Kidney epithelial cell (primary cell): ENCODE results near the gene PLEKHM1. TPM values are rescaled to one million over a fixed set of nuclear protein-coding genes. Genes with fewer than 3 reads are reported as not detected.

Experiments
- DNase-seq: peaks from one replicate; pipeline ENCODE4 v3.0.0-alpha.2; 2010; ENCODE audit warnings: low read depth
- H3K27me3 ChIP-seq: 2 replicates; pipeline ENCODE4 v1.6.0; 2011; ENCODE audit warnings: low read length; ENCODE audit not compliant: control insufficient read depth, insufficient read depth
- H3K36me3 ChIP-seq: 2 replicates; pipeline ENCODE4 v1.5.1; 2011; ENCODE audit warnings: low read length; ENCODE audit not compliant: control insufficient read depth, insufficient read depth
- H3K4me3 ChIP-seq: 2 replicates; pipeline ENCODE4 v1.5.1; 2011; ENCODE audit warnings: low read depth, mild to moderate bottlenecking, control low read depth, low read length
- CTCF ChIP-seq: IDR thresholded peaks from 2 replicates; pipeline ENCODE4 v1.5.1; 2011; ENCODE audit warnings: mild to moderate bottlenecking, moderate library complexity, low read length, control low read depth, inconsistent platforms; ENCODE audit not compliant: insufficient read depth, poor library complexity, severe bottlenecking
- total RNA-seq: library from RNA; depleted of rRNA; stranded (reverse); fragments of >200 nt; gene quantifications from 2 replicates; pipeline ENCODE4 v1.2.3, GENCODE V29; 2015

The PLEKHM1 gene
- total RNA-seq, 1 donor from 2014 or later, result 42.6 TPM

- H3K27me3 ChIP-seq, result peaks cover 23% of the 10 kb centered on the region
- DNase-seq, result no peak
- H3K36me3 ChIP-seq, result no peaks in the 10 kb centered on the region
- H3K4me3 ChIP-seq, result peak overlapping the region; percentile 55
- TF ChIP-seq CTCF, result no peak
Observed at GRCh38 chr17:45431531-45432404, 58.8 kb downstream of the PLEKHM1 start.

- Histone ChIP-seq H3K27me3 (peaks cover 23% of the 10 kb centered on the region), H3K36me3 (no peaks in the 10 kb centered on the region), H3K4me3 (peak overlapping the region; percentile 55)
- TF ChIP-seq CTCF, result no peak
- DNase-seq, result no peak
Observed at GRCh38 chr17:45430738-45431530, 59.6 kb downstream of the PLEKHM1 start.

GRCh38 chr17:45430006-45430737 is 60.3 kb downstream of the PLEKHM1 start:
- Histone ChIP-seq H3K36me3 (no peaks in the 10 kb centered on the region), H3K4me3 (no peak overlapping the region), H3K27me3 (peaks cover 23% of the 10 kb centered on the region)
- DNase-seq, result no peak
- TF ChIP-seq CTCF, result no peak

GRCh38 chr17:45429339-45430005 is 61.0 kb downstream of the PLEKHM1 start:
- no peak for DNase-seq
- Histone ChIP-seq H3K27me3 (peaks cover 23% of the 10 kb centered on the region), H3K36me3 (no peaks in the 10 kb centered on the region), H3K4me3 (no peak overlapping the region)
- TF ChIP-seq CTCF, result no peak

- peaks cover 23% of the 10 kb centered on the region for H3K27me3 ChIP-seq
Observed at GRCh38 chr17:45428931-45429338, 61.6 kb downstream of the PLEKHM1 start.

More at GRCh38 chr17:45428931-45429338, 61.6 kb downstream of the PLEKHM1 start:
- no peak for DNase-seq
- Histone ChIP-seq H3K36me3 (no peaks in the 10 kb centered on the region), H3K4me3 (no peak overlapping the region)
- TF ChIP-seq CTCF, result no peak
